HCT116 (cell line): ENCODE results near the gene CHCHD5.

Experiments used
- CTCF ChIP-seq, 3 experiments: fragments of 200-600 bp in 1 of 3; sonication (generic) in 1 of 3; IDR thresholded peaks in 2 of 3; conservative IDR thresholded peaks in 1 of 3; 2 replicates each; pipeline ENCODE4 v1.5.1; 2012 to 2017; ENCODE audit warnings: low read depth in 2 of 3, low read length in 2 of 3, antibody characterized with exemption in 1 of 3, borderline replicate concordance in 1 of 3, control low read depth in 1 of 3, mild to moderate bottlenecking in 1 of 3, mixed read lengths in 1 of 3, mixed run types in 1 of 3, moderate library complexity in 1 of 3; ENCODE audit not compliant: insufficient read depth in 1 of 3
- POLR2A ChIP-seq: IDR thresholded peaks from 2 replicates; pipeline ENCODE4 v1.7.0; 2011; ENCODE audit warnings: borderline replicate concordance; ENCODE audit not compliant: insufficient read depth, insufficient read length; ENCODE audit errors: extremely low read depth
- POLR2AphosphoS5 ChIP-seq: IDR thresholded peaks from 2 replicates; pipeline ENCODE4 v1.6.1; 2011; ENCODE audit warnings: mild to moderate bottlenecking, low read depth, low read length, moderate library complexity

DNA sequence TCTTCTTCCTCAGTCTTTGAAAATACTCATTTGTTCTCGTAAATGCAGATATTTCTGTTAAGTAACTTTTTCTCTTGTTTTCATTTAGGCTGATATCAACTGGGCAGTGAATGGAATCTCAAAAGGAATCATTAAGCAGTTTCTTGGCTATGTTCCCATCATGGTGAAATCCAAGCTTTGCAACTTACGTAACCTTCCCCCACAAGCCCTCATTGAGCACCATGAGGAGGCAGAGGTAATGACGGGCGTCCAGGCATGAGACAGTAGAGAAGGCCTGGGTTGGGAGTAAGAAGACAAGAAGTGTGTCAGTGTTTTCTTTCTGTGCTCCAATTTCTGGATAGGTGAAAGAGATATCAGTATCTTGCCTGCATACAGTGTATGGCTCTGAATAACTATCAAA is 37.1 kb upstream of the CHCHD5 start:
- no peak for TF ChIP-seq CTCF (IDR thresholded peaks at IDR 0.05 in 2 of 3, conservative IDR thresholded peaks at IDR 0.05 in 1 of 3; ENCODE audit: borderline replicate concordance in 1 of 3, insufficient read depth in 1 of 3, low read depth in 2 of 3, low read length in 2 of 3)
- TF ChIP-seq POLR2A: no peak
- TF ChIP-seq POLR2AphosphoS5: no peak
